Measurements from ENCODE around the gene CTSC. TPM values are rescaled to one million over a fixed set of nuclear protein-coding genes. Genes with fewer than 3 reads are reported as not detected.

CTSC gene
- total RNA-seq = 25.7 TPM

DNA sequence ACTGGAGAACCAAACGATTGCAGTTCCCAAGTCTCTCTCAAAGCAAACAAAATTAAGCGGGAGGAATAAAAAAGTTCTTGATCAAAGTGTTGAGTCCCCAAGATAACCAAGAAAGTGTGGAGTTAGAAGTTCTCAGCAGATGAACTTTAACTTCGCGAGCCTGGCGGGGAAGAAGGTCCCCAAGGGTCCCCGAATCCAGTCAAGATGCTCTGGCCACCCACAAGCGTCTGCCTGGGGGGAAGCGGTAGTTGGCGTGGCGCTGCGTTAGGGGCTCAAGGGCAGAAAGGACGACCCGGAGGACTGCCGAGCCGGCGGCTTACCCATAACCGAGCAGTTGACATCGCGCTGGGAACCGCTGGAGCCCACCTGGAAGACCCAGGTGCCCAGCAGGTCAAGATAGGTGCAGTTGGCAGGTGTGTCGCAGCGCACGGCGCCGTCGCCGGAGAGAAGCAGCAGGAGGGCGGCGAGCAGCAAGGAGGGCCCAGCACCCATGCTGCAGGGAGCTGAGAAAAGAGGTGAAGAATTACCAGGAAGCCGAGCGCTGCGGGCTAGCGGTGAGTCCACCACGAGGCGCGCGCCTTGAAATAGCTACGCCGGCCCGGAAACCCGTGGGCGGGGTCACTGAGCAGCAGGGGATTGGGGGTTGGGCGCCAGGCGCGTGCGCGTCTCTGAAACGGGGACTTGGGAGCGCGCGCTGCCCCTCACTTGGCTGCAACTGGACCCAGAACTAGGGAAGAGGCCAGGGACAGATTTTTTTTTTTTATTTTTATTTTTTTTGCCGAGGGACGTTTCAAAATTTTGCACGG is at the start of gene CTSC:
TSS of gene CTSC (minus strand) at position 556 of the 806 bp plus-strand sequence. CDS start at position 492, 64 bp downstream.
- ATAC-seq (peak; percentile 97), DNase-seq (ENCODE audit: low spot score) (peak; percentile 93)

DNA sequence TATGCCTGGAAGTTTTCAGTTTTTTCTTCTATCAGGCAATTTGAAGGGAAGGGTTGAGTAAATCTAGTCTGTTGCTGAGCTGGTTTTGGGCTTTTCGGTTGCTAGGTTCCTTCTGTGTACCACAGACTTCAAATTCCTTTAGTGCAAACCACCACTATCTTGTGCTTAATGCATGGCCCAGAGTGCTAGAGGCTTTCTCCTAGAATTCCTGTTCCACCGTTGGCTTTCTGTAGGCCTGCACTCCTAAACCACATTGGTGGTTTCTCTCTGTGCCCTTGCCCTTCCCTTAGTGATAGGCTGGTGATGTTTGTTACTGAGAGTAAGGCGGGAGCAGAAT is 47.1 kb upstream of the CTSC start:
- DNase-seq (ENCODE audit: low spot score) (no peak), ATAC-seq (no peak)

DNA sequence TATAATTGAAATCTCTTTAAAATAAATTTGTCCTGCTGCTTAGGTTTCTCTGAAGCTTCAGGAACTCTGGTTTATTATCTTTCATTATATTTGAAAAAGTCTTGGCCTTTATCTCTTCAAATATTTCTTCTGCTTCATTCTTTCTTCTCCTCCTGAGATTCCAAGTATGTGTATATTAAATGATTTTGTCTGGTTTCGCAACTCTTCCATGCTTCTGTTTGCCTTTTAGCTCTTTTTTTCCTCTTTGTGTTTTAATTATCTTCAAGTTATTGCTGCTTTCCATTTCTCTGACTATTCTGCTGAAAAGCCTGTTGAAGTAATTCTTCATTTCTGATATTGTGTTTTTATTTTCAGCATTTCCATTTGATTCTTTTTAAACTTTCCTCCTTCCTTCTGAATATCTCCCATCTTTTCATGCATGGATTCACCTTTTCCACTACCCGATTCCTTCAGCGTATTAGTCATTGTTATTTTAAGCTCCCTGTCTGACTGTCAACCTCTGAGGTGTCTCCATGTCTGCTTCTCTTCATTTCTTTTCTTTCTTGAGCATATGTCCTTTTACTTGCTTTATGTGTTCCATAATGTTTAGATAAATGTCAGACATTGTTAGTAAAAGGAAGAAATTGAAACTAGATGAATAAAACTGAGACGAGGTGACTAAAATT is 46.6 kb upstream of the CTSC start:
- DNase-seq (ENCODE audit: low spot score) = no peak
- ATAC-seq = no peak

DNA sequence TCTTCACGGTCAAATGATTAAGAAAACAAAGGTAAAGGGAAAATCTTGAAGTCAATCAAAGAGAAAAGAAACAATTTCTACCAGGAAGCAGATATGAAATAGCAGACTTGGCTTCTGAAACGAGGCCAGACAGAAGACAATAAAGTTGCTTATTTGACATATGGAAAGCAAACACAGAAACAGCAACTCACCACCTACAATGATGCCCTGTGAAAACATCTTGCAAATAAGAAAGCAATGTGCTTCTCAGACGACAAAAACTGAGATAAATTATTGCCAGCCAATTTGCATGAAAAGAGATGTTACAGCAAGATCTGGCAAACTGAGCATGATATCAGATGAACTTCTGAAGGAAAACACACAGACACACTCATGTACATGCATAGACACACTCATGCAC is 45.9 kb upstream of the CTSC start:
- ATAC-seq (no peak), DNase-seq (ENCODE audit: low spot score) (no peak)

DNA sequence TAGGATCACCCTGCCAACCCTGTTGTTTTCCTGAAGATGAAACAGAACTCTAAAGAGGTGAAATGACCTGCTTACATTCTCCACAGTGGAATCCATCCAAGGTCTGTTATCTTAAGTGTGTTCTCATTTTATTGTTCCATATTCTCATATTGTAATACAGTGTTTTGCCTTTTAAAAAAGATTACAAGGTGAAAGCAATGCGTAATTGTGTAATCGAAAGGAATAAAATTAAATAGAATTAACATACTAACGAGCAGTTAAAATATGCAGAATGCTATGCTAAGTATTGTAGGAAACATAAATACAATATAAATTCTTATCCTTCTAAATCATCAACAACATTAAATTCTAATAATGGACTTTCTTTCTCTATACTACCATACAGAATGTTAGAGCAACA is 41.6 kb upstream of the CTSC start:
- no peak for ATAC-seq
- DNase-seq (ENCODE audit: low spot score) = no peak

DNA sequence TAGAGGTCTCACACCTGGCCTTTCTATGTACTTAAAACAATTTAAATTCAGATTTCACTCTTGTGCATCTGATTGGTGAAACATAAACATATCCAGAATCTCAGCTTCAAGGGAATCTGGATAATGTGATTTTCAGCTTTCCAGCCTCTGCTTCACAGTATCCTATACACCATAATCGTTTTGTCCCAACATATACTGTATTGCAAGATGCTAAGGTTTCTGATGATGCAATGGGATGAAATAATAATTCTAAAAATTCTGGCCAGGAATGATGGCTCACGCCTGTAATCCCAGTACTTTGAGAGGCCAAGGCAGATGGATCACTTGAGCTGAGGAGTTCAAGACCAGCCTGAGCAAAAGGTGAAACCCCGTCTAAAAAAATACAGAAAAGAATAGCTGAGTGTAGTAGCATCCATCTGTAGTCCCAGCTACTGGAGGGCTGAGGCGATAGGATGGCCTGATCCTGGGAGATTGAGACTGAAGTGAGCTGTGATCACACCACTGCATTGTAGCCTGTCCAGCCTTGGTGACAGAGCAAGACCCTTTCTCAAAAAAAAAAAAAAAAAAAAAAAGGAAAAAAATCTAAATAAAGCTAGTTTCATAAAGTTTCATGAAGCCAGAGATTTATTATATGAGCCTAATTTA is 41.0 kb upstream of the CTSC start:
- no peak for DNase-seq (ENCODE audit: low spot score)
- no peak for ATAC-seq

DNA sequence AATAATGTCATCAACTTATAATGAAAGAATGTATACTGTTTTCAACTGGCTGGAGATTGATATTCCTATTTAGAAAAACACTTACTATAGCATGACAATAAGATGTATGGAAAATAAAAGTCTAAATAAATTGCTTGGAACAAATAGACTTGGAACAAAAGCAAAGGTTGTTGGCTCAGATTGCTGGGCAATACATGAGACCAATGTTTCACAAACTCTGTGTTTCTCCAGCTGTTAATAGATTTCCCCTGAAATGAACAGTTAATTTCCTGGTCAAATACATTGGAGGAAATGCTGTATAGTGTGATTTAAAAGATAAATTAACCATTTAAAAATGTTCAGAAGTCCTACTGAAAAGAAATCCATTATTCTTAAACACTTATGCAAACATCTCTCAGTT is 40.1 kb upstream of the CTSC start:
- no peak for ATAC-seq
- DNase-seq (ENCODE audit: low spot score) = no peak

DNA sequence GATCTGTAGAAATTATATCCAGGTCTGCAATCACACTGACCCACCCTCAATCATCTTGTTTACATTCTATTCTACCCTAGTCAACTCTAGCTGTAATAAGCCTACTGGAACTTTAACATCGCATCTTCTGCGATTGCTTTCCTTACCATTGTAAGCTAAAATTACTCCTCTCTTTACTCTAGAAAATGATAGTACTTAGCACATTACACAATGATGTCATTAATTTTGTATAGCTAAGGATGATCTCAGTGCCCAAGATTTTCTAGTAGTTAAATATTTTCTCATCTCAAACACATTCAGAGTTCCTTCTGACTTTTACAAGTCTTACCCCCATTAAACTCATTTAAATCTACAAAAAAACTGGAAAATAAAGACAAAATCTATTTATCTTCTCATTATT is 39.6 kb upstream of the CTSC start:
- ATAC-seq = no peak
- no peak for DNase-seq (ENCODE audit: low spot score)

DNA sequence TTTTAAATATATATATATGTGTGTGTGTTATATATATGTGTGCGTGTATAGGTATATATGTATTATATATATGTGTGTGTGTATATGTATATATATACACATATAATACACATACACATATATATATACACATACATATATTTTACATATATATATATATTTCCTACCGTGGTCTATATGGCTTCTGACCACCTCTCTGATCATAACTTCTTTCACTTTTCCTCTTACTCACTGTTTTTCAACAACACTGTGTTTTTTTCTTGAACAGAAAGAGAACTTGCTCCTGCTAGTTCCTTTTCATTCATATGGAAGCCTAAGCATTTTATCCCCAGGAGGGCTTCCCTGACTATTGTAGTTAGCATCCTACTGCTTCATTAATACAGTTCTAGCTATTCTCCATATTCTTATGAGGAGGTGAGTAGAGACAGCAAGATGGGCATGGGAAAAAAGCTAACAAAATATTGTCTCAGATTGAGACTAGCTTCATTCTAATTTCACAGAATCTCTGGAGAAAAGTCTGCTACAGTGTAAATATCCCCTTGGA is 38.5 kb upstream of the CTSC start:
- ATAC-seq = no peak
- no peak for DNase-seq (ENCODE audit: low spot score)

DNA sequence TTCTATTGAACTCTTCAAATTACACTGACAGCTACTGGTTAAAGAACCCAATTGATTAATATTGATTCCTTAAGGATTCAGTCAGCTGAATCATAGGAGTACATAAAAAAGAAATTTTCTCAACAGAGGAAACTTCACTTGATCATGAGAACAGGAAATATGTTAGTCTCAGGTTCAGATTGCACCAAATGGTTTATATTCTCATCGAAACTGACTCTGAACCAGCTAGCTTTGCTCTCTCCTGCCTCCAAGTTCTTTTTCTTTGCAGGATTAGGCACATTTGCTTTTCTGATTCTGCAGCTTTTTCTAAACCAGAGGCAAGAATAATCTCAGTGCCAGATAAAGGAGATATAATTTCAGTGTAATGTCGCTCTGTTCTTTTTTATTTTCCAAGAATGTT is 33.2 kb upstream of the CTSC start:
- DNase-seq (ENCODE audit: low spot score) = no peak
- ATAC-seq = no peak

DNA sequence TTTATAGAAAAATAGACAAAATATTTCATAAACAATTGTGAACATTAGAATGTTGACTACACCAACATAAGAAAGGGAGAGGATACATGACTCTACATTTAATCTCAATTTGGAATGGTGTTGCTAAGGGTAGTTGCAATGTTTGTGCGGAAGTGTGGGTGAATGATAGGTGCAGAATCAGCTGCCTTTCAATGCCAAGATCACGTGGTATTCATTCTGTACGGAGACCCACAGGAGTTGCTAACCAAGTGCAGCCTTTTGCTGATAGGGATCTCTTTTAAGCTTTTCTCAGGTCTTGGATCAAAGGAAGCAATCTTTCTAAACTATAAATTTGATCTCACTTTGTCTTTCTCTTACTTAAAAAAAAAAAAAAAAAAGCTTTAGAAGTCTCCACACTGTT is 29.8 kb upstream of the CTSC start:
- ATAC-seq = no peak
- DNase-seq (ENCODE audit: low spot score) = no peak

DNA sequence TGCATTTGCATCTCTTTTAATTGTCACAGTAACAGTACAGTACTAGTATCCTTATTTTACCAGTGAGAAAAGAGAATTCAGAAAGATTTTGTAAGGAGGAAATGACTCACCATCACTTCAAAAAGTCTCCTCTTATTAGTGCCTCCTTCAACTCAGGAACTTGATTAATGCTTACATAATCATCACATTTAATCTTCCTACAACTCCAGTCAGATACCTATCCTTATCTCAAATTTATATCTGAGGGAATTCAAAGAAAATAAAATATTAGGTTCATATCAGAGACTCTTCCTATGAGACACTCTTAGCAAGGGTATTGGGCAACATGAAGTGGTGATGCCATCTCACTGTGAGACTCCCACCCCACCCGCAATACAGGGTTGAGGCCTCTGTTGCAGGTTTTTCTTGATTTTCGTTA is 26.1 kb upstream of the CTSC start:
- no peak for ATAC-seq
- DNase-seq (ENCODE audit: low spot score) = no peak

DNA sequence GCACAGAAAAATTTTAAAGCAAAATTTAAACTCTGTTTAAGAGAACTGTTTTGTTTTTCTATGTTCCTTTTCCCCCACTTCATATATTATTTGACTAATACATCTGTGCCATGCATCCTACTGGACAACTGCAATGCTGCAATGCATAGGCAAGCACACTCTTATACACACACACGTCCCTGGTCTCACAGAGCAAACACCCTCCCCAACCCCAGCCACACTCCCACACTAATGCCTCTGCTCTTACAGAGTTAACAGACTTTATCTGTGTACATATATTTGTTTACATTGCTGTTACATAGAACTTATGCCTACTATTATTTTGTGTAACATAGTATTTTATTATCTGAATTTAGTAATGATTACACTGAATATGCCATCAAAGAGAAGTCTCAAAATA is 25.5 kb upstream of the CTSC start:
- ATAC-seq (no peak), DNase-seq (ENCODE audit: low spot score) (no peak)

DNA sequence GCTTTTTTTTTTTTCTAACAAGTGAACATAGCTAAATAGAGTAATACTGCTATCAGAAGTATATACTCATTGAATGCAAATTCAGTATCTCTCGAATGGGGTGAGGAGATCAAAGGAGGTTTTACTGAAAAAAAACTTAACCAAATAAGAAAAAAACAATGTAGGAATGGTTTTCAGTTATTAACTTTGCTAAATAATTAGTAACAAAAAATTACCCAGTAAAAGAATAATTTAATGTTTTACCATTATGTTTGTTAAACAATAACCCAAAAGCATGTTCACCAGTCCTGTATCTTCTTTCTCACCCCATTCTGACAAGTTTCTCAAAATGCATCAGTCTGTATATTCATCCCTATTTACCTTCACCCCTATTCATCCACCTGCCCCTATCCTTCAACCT is 22.6 kb upstream of the CTSC start:
- no peak for ATAC-seq
- DNase-seq (ENCODE audit: low spot score) = no peak

DNA sequence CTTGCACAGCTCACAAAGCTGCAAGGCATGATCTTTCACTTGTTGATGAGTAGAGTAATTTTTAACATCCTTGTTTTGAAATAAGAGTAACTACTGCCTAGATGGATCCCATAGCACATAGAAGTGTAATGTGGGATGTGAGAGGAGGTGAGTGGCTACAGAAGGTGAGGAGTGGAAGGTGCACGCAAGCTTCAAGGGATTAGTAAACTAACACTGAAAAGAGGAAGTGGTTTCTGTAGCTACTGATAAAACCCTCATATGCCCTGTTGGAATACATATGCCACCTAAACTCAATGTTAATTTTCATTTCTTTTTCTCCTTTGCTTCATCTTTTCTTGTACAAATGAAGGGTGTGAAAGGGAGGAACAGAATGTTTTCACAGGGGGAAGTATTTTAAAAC is 22.0 kb upstream of the CTSC start:
- no peak for ATAC-seq
- DNase-seq (ENCODE audit: low spot score) = no peak

DNA sequence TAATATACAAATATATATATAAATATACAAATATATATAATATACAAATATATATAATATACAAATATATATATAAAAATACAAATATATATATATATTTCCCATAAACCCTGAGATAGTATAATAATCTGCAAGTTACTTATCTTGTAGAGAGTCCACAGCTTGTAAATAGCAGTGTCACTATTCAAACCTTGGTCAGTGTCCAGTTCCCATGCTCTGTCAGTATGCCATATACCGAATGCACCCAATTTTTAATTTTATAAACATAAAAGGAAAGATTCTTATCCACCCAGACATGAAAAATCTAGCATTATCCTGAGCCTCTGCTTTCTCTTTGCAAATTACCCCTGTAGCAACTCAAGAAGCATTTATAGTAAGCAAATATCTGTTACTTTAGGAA is 21.6 kb upstream of the CTSC start:
- DNase-seq (ENCODE audit: low spot score) (no peak), ATAC-seq (no peak)

DNA sequence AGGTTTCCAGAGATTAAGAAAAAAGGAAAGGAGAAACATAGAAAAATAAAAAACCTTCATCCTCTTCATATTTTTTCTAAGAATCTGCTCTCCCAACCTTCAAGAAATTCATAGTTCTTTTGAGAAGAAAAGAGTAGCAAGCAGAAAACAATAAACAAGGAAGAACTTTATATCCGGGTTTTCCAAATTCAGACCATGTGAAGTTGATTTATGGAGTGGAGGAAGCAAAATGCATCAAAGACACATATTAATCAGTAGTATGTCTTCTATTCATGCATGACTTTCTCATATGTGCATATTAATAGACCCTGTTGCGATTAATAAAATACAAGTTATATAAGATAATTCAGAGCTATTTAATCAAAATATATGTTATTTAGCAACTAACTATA is 20.5 kb upstream of the CTSC start:
- ATAC-seq = no peak
- DNase-seq (ENCODE audit: low spot score) = no peak

DNA sequence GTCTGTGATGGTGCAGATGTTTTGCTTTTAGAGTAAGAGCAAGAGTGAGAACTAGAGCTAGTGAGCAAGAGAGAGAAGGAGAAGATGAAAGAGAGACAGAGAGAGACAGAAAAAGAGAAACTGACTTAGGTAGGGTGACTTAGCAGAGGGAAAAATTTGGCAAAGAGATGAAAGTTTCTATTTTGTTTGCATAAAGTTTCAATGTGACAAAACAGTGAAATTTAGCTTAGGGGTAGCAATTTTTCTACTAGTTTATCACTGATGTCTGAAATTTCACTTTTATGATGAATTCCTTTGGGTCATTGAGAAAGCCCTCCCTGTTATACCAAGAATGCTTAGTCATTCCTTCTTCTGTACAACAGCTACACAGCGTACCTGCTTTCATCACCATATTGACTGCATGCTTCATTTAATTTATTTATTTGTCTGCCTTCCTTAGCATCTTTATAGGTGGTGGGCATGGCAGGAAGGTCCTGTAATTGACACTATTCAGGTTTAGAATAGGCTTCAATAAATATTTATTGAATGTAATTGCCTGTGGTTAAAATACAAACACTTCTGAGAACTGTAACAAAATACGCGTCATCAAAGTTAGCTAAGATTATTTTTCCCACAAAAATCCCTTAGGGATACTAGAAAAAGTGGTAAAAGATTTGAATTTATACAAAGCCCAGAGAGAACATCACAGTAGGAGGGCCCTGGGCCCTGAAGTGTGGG is 19.9 kb upstream of the CTSC start:
- ATAC-seq (no peak), DNase-seq (ENCODE audit: low spot score) (no peak)

DNA sequence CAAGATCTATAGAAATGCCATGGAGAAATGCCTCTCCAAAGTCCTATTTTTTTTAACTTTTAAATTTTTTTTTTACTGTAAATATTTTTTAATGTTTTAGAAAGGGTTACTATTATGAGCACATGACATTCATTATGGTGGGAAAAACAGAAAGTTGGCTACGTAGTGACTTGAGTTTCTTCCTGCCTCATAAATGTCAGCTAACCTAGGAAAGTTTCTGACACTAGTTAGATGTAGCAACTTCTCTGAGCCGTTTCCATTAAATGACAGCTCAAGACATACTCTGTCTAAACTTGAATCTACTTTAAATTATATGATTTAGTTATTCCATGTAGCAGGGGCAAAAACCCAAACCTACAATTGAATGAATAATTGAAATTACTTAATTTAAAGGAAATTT is 18.4 kb upstream of the CTSC start:
- DNase-seq (ENCODE audit: low spot score) (no peak), ATAC-seq (no peak)

DNA sequence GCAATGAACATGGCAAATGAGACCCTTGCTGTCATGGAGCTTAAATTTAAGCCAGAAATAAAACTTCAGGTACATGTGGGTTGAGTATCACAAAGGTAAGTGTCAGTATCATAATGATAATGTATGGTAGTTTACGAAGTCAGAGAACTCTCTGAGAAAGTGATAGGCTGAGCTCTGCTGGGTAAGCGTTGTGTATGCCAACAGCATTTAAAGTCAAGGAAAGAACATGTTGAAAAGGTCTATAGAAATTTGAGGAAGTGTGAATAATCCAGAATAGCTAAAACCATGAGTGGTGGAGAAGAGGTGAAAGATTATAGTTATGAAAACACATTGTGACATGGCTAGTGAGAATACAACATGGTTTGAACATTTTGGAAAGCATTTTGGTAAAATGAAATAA is 17.4 kb upstream of the CTSC start:
- DNase-seq (ENCODE audit: low spot score) (no peak), ATAC-seq (no peak)

DNA sequence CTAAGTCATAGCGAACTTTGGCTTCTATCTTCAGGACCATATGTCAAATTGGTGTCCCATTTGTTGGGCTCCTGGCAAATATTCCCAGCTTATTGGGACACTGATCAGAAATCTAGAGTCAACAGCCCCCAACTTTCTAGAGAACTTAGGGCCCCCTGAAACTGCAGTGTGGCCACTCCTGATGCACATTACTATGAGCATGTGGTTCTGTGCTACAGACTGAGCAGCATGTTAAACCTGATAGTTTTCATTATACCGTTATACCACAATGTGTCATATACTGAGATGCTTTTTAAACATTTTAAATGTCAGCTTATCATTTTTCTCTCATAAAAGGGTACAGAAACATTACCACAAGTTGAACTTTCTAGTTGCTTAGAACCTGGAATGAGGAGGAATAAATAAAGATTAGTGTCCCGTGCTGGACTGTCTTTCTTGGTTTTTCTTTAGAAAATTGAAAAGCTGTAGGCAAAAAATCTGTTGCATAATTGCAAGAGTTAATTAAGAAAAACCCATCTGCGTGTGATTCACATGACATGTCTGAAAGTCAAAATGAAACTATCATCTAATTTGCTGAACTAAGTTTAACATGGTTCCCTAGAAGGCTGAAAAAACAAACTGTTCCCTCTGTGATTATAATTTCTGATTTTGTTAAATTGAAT is 16.4 kb upstream of the CTSC start:
- ATAC-seq (no peak), DNase-seq (ENCODE audit: low spot score) (no peak)

Data from left lobe of liver (tissue), 2 donors.